ENCODE measurements around the gene CAMK2D.

GRCh38 chr4:113772319-113772718, 10.8 kb upstream of the CAMK2D start:
- TF ChIP-seq POLR2AphosphoS5 (IDR thresholded peaks at IDR 0.05; ENCODE audit: low read depth) (no peak), CTCF (conservative IDR thresholded peaks at IDR 0.05; ENCODE audit: low read depth in 2 of 2) (no peak), EZH2phosphoT487 (IDR thresholded peaks at IDR 0.05; ENCODE audit: unreplicated experiment) (no peak), CREB1 (CRISPR knock-in tag; IDR thresholded peaks at IDR 0.05; ENCODE audit: low read depth) (no peak), JUNB (IDR thresholded peaks at IDR 0.05; ENCODE audit: unreplicated experiment) (no peak), EZH2 (IDR thresholded peaks at IDR 0.05; ENCODE audit: low read depth, unreplicated experiment) (no peak), REST (IDR thresholded peaks at IDR 0.05; ENCODE audit: unreplicated experiment) (no peak), STAT1 (IDR thresholded peaks at IDR 0.05; ENCODE audit: unreplicated experiment) (no peak), ETS1 (IDR thresholded peaks at IDR 0.05) (no peak)
